GM12801 (cell line): ENCODE measurements around the gene WHRN.

ENCODE experiments used
- CTCF ChIP-seq: IDR thresholded peaks from one replicate; pipeline ENCODE4 v1.5.1; 2011; ENCODE audit warnings: control low read depth; ENCODE audit not compliant: insufficient read length; ENCODE audit errors: extremely low read depth

The WHRN gene

GRCh38 chr9:114522847-114523246 is 17.6 kb upstream of the WHRN start:
- TF ChIP-seq CTCF: no peak

- TF ChIP-seq CTCF: no peak
Measured at GRCh38 chr9:114522286-114522685, 17.0 kb upstream of the WHRN start.

GRCh38 chr9:114521846-114522245 is 16.6 kb upstream of the WHRN start:
- TF ChIP-seq CTCF: no peak

GRCh38 chr9:114518599-114519022 is 13.3 kb upstream of the WHRN start:
- TF ChIP-seq CTCF: no peak

- TF ChIP-seq CTCF: no peak
Measured at GRCh38 chr9:114518120-114518519, 12.8 kb upstream of the WHRN start.

DNA sequence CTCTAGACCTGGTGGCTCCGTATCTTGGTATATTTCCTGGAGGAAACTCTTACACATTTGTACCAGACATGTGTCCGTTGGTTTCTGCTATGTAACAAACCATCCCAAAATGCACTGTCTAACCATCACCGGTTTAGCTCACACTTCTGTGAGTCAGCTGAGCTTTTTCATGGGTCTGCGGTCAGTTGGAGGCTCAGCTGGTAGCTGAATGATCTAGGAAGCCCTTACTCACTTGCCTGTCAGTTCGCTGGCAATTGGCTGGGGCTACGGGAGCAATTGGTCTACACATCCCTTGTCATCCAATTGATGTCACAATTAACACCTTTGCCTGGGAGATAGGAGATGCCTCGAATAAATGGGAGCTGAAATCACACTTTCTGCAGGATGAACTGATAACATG is 11.6 kb upstream of the WHRN start:
- no peak for TF ChIP-seq CTCF

GRCh38 chr9:114515528-114515927 is 10.3 kb upstream of the WHRN start:
- no peak for TF ChIP-seq CTCF

DNA sequence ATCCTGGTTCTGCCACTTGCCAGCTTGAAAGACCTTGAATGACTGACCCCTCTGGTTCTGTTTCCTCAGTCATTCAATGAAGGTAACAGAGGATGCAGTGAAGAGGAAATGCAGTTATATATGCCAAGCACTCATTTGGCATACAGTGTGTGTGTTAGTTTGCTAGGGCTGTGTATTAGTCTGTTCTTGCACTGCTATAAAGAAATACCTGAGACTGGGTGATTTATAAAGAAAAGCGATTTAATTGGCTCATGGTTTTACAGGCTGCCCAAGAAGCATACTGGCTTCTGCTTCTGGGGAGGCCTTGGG is 8.6 kb upstream of the WHRN start:
- no peak for TF ChIP-seq CTCF
